NCI-H524 treated with DMSO at 0.1 percent for 48 hours (cell line): ENCODE measurements around the gene PPP6R2.
"Not testable (repeated sequence)": the region's sequence is repeated elsewhere in the genome, so short reads cannot be mapped to it uniquely, and the experiment has no call there.

ENCODE experiments used
- DNase-seq: peaks from one replicate; lab custom pipeline; 2025; lab: John Stamatoyannopoulos, UW

PPP6R2 gene

DNA sequence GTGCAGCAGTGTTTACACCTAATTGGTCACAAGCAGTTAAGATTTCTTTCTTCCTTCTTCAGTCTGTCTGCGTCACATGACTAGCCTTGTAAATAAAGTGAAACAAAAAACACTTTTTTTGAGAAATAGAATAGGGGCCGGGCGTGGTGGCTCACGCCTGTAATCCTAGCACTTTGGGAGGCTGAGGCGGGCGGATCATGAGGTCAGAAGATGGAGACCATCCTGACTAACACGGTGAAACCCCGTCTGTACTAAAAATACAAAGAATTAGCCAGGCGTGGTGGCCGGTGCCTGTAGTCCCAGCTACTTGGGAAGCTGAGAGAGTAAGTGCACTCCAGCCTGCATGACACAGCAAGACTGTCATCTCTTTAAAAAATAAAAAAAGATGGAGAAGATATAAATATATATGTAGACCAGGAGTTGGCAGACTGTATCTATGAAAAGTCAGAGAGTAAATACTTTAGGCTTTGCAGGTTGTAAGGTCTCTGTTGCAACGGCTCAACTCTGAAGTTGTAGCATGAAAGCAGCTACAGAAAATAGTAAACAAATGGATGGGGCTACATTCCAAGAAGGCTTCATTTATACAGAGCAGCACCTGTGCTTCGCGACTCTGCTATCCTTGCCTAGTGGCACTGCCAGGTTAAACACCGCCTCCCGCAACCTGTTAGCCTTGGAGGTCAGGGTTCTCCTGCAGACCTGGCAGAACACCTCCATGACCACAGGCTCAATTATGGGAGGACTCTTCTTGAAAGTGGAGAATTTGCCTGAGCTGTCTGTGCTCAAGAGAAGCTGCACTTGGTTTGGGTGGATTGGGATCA, 55.9 kb downstream of the PPP6R2 start:
- DNase-seq: no peak

DNA sequence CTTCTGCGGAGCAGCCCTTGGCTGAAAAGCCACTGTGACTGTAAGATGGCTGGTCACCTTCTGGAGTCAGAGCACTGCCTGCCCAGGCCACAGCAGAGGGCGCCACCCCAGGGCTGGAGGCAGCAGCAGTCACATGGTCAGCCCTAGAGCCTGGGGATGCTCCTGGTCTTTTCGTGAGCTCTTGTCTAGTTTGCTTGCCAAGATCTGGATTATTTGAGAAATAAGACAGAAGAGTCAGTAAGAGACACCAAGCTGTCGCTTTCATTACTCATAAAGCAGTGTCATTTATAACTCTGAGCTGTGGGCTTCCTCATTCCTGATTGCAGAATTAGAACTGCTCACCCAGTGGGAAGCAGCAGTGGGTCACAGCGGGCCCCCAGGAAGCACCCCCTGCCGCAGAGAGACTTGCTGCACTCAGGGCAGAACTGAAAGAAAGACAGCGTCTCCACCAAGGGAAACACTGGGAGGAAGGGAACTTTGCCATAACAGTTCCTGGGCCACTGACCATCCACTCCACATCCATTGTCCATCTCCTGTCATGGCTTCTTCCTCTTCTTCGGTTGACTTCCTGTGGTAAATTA, 56.7 kb downstream of the PPP6R2 start:
- no peak for DNase-seq

DNA sequence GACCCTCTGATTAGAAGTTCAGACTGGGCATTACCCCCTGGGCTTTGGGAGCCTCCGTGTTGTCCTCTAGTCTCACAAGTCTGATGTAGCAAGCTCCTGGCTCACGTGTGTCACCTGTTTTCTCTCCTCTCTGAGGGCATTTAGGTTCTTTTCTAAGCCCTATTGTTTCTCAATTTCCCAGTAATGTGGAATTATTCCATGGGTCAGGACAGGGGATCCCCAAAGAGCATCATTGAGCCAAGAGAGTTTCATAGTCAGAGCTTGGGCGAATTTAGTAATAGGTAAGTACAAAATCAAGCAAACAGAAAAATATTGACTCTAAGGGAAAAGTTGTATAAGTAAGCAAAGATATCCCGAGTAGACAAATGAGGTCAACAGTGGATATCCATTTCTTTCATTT, 57.3 kb downstream of the PPP6R2 start:
- DNase-seq: no peak

DNA sequence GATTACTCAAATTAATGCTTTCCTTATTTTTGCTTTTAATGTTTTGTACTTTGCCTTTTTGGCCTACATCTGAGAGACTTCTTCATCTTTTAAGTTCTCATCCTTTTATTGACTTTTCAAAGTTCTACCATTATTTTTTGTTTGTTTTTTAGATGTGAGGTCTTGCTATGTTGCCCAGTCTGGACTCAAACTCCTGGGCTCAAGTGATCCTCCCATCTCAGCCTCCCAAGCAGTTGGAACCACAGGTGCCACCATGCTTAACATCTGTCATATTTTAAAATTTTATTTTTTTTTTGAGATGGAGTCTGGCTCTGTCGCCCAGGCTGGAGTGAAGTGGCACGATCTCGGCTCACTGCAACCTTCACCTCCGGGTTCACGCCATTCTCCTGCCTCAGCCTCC, 57.8 kb downstream of the PPP6R2 start:
- DNase-seq: no peak

DNA sequence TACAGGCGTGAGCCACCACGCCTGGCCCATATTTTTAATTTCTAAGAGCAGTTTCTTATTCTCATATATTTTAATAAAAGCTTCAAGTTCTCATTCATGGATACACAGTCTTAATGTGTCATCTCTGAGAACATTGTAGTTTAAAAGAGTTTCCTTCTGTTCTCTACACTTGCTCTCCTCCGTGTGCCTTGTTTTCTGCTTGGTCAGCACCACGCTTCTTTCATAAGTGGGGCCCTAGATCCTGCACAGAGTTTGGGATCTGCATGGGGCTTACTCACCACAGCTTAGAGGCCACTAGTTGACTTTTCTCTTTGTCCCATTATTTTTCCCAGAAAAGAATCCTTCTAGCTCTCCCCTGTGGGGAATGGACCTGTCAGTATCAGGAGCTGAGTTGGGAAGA, 58.8 kb downstream of the PPP6R2 start:
- DNase-seq: no peak

DNA sequence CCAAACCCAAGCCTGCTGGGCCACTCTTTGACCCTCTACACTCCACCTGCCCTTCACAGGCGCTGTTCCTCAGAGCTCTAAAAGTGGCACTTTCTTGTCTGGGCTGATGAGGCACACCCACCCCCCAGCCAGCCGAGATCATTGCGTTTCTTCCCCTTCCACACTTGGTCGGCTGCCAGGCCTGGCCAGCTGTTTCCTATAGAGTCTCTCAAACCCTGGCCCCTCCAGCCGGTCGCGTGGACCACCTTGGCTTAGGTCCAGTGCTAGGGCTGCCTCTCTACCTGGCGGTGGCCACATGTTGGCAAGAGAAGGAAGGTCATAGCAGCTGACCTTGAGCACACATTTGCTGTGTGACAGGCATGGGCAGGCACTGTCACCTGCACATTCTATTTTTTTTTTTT, 60.6 kb downstream of the PPP6R2 start:
- no peak for DNase-seq

DNA sequence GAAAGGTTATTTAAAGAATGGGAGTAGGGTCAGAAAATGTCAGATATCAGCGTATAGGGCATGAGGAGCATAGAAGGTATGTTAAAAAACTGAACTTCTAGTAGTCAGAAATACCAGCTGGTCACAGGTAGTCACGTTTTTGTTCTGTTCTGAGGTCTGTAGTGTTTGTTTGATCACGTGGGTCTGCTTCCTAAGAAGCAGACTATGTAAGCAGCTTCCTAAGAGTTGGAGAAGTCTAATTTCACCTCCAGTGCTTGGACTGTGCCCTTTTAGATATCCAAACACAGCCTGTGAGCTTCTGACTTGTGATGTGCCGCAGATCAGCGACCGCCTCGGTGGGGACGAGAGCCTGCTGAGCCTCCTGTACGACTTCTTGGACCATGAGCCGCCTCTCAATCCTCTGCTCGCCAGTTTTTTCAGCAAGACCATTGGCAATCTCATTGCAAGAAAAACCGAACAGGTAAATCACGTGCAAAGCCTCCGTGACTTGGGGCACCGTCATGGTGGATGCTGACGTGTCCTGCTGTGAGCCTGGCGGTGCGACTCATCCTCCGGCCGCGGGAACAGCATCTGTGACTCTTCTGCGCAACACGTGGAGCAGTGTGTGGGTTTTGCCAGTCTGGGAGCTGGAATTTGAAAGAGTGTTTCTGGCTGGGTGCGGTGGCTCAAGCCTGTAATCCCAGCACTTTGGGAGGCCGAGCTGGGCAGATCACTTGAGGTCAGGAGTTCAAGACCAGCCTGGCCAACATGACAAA, 63.5 kb downstream of the PPP6R2 start:
- no peak for DNase-seq

DNA sequence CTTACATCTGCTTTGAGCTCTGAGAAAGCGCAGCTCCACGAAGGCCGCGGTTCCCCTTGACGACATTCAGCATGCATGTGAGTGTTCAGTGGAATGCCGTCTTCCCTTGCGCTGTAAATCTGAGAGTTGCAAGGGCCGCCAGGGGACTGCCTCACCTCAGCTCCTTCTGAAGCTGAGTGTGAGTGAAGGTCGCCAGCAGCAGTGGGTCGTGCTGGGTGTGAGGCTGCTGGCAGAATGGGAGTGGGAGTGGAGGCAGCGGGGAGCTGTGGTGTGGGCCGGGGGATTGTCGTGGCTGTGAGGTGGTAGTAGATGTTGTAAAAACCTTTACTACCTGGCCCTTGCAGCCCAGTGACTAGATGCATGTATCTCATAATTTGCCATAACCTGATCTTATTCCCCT, 65.2 kb downstream of the PPP6R2 start:
- DNase-seq: no peak

DNA sequence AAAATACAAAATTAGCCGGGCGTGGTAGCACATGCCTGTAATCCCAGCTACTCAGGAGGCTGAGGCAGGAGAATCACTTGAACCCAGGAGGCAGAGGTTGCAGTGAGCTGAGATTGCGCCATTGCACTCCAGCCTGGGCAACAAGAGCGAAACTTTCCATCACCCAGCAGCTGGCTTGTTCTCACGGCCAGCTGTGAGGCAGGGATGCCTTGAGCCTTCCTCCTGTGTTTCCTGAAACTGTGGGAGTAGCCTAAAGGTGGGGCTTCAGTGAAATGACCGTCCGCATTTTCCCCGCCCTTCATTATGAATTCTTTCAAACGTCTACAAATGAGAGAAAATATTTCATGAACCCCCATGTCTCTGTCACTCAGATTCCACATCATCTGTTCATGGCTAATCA, 65.8 kb downstream of the PPP6R2 start:
- DNase-seq: not testable (repeated sequence)

DNA sequence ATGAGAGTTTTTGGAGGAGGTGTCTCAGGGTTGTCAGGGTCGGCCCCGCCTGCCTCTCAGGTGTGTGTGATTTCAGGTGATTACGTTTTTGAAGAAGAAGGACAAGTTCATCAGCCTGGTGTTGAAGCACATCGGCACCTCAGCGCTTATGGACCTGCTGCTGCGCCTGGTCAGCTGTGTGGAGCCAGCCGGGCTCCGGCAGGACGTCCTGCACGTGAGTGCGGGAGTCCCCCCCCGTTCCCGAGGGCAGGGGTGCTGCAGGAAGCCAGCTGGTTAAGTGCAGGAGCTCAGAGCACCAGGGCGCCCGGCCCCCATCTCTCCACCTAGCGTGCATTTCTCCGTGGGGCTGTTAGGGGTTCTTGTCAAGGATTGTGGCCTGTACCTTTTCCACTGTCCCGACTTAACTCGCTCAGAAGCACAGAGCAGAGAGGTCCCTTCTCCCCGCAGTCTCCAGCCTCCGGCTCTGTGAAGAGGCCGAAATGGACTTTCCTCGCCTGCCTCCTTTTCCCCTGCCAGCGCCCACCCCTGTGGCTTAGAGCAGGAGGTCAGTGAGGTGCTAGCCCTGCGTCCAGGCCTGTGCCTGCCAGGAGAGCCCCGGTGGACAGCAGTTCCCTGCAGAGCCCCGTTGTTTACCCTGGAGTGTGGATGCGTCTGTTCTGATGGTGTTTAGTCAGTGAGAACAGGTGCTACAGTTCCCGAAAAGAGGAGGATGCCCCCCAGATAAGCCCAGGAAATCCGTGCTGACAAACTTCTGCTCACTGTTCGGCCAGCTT, 71.5 kb downstream of the PPP6R2 start:
- DNase-seq: no peak

DNA sequence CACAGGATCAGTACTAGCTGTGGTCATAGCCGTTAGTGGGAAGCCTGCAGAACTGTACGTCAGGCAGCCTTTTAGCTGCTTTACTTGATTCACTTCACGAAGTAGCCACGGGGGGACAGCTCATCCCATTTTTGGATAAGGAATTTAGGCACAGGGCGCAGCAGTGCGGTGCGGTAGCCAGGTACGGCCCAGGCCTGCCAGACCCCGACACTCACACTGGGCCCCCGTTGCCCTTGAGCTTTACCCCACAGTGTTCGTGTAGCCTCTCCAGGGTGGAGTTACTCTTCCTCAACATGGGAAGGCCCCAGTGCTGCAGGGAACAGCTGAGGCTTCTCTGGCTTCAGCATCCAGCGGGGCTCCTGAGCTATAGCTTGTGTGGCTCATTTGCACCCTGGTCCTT, 72.3 kb downstream of the PPP6R2 start:
- no peak for DNase-seq

DNA sequence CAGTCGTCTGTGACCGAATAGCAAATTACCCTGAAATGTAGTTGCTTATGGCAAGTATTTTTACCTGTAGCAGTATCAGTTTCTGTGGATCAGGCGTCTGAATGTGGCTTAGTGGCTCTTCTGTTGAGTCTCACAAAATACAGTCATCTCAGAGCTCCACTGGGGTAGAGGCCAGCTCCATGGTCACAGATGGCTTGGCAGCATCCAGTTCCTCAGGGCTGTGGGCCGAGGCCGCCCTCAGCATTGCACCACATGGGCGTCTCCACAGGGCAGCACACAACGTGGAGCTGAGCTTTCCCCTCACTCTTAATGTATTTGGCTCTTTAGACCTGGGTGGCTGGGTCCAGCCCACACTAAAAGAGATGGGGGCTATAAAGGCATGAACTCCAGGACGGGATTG, 73.9 kb downstream of the PPP6R2 start:
- DNase-seq: no peak

DNA sequence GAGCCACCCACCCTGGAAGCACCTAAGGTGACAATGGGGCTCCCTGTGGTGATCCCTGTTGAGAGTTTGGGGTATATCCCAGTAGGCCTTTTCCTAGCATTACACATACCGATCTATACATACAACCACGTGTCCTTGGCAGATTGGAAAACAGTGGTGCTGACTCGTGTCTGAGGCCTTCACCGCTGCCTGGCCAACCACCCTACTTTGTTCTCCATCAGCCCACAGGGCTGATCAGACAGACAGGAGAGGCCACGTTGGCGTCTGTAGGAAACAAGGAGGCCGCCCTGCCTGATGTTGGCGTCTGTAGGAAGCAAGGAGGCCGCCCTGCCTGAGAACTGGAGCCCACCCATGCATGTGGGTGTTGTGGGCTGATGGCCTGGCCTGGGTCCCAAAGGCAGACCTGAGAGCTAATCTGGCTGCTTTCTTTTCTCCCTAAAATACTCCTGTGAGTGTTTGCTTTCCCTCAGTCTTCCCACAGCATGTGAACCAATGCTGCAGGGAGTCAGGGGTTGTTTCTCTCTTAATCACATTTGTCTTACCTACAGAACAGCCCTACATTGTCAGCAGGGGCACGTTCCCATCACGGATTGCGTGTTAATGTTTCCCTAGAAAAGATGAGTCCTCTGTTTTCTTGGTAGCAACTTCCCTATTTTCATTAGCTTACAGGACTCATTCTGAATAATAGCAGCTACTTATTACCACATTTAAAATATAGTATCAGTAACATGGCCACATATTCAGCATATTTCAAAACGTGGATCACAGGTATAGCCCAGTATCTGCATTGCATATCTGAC, 74.5 kb downstream of the PPP6R2 start:
- no peak for DNase-seq

DNA sequence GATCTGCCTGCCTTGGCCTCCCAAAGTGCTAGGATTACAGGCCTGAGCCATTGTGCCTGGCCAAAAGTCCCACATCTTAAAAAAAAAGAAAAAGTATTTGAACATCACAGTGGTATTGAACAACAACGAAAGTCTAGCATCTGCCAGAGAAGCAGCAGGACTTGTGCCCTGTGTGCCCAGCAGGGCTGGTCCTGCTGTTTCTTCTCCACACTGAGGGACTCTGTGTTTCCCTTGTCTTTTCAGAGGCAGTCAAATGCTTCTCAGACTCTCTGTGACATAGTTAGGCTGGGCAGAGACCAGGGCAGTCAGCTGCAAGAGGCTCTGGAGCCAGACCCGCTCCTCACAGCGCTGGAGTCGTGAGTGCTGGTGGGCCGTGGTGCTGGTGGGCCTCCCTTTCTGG, 75.5 kb downstream of the PPP6R2 start:
- no peak for DNase-seq

DNA sequence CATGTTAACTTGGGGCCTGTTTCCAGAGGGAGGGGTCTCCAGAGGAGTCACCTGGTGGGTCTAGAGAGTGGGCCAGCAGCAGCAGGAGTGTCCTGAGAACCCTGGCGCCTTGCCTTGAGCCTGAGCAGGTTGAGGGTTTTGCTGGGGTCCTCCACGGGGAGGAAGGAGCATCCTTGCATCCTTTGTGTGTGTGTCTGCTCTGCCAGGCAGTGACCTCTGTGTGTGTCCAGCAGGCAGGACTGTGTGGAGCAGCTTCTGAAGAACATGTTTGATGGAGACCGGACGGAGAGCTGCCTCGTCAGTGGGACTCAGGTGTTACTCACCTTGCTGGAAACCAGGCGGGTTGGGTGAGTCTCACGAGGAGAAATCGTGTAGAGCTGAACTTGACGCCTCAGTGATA, 76.0 kb downstream of the PPP6R2 start:
- DNase-seq: no peak

DNA sequence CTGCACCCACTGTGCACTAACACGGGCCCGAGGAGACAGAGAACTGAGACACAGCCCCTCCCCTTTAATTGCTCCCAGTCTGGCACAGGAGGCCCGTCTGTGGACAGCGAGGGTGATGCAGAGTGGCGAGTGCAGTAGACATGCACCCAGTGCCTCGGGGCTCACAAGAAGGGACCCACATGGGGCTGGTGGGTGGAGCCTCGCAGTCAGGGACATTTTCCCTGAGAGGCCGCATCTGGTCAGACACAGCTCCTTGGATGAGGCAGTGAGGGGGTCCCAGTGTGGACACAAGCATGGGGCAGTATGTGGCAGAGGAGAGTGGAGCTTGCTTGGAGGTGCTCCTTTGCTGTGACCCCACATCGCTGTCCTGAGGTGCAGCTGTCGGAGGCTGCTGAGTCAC, 76.9 kb downstream of the PPP6R2 start:
- no peak for DNase-seq

DNA sequence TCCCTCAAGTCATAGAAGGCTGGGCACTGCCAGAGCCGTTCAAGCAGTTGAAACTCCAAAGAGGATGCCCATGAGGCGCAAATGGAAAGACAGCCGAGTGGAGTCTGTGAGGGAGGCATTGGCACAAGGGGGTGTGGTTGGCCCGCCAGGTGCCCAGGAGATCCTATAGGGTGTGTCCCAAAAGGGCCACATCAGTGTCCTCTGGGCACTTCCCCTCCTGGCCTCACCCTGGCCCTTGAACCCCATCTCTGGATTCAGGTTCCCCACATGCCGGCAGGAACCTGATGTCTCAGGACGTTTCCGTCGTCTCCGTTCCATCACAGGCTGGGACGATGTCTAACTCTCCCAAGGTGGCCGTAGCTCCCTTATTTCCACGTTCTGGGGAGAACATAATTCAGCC, 77.5 kb downstream of the PPP6R2 start:
- no peak for DNase-seq

DNA sequence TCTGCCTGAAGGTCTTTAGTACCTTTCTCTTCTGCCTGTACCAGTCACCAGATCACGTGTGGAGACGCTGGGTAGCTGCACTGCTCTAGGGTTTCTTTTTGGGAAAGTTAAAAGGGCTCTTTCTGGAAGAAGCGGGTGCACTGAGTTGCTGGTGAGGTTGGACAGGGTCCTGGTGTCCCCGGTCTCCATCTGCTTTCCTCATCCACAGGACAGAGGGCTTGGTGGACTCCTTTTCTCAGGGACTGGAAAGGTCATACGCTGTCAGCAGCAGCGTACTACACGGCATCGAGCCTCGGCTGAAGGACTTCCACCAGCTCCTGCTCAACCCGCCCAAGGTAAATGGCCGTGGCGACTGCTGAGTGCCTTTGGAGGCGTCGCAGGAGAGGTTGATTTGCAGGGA, 78.9 kb downstream of the PPP6R2 start:
- DNase-seq: no peak

DNA sequence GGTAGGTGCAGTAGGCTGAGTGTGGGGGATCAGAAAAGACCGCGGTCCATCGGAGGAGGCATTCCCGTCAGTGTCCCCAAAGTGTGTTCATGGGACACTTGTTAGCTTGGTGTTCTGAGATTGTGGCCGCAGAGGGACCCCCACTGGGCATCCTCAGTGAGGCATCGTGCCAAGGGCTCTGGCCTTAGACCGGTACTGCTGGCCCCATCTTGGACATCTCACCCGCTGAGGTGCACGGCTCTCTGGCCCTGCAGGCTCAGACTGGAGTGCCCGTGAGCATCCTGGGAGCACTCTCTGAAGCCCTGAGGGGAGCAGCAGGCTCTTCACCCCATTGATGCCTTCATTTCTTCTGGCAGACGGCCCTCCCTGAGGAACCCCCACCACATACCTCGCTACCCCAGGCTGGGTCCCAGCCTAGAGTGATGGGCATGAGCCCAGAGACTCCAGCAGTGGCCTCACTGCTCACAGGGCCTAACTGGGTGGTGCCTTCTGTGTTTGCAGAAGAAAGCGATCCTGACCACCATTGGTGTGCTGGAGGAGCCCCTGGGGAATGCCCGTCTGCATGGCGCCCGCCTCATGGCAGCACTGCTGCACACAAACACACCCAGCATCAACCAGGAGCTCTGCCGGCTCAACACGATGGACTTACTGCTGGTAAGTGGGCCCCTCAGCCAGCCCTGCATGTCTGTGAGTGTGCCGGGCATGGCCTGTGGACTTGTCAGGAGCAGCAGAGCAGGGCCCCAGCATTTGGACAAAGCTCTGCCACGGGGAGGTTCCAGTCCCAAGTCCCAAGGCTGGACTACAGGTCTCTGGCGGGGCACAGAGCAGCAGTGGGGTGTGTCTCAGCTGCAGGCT, 80.1 kb downstream of the PPP6R2 start:
- no peak for DNase-seq

DNA sequence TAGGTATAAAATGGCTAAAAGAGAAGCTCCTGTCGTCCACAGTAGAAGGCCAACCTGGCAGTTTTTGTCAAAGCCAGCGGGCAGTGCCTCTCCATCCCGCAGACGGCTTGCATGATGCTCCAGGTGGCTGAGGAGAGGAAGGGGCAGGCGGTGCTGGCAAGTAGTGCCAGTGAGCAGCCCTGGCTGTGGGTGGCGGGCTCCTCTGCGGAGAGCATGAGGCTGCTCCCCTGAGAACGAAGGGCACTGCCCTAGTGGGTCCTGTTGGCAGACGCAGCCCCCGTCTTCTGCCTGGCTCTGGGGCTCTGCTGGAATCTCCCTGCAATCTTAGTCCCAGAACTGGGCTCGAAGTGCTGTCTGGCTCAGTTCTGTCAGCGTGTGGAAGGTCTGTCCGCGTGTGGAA, 80.8 kb downstream of the PPP6R2 start:
- DNase-seq: no peak
